C4-2B (cell line): Measurements from ENCODE around the gene LRRK2.

Experiments used
- ZFX ChIP-seq: fragments of 450-650 bp; IDR thresholded peaks from 2 replicates; pipeline ENCODE4 v1.6.1; 2017
- TF ChIP-seq, protein P1 (sequence below): fragments of 450-650 bp; conservative IDR thresholded peaks from 2 replicates; pipeline ENCODE4 v1.5.1; 2017; ENCODE audit warnings: mild to moderate bottlenecking

DNA sequence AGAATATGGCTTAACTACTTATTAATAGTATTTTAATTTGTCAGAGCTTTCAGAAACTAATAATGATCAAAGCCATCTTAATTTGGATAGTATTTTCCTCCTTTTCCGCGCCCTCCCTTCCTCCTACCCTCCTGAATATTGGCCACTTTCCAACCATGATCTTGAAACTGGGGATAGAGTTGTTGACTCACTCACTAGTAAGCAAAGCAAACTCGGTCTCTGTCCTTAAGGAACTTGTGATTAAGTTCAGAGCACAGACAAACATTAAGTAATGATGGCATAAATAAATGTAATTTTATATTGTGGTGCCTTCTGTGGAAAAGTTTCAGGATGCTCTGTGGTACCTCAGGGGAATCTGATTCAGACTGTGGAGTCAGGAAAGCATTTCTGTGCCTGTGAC lies 75.7 kb downstream of the LRRK2 start:
- TF ChIP-seq, protein P1, sequence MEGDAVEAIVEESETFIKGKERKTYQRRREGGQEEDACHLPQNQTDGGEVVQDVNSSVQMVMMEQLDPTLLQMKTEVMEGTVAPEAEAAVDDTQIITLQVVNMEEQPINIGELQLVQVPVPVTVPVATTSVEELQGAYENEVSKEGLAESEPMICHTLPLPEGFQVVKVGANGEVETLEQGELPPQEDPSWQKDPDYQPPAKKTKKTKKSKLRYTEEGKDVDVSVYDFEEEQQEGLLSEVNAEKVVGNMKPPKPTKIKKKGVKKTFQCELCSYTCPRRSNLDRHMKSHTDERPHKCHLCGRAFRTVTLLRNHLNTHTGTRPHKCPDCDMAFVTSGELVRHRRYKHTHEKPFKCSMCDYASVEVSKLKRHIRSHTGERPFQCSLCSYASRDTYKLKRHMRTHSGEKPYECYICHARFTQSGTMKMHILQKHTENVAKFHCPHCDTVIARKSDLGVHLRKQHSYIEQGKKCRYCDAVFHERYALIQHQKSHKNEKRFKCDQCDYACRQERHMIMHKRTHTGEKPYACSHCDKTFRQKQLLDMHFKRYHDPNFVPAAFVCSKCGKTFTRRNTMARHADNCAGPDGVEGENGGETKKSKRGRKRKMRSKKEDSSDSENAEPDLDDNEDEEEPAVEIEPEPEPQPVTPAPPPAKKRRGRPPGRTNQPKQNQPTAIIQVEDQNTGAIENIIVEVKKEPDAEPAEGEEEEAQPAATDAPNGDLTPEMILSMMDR, result no peak
- no peak for TF ChIP-seq ZFX
